Mucosa of rectum (tissue), 2 donors: Measurements from ENCODE around the gene FBXO31.

Experiments
- H3K27ac ChIP-seq, 2 donors: one replicate each; pipeline ENCODE4 v1.7.0; 2013; ENCODE audit warnings: inconsistent platforms in 2 of 2, low read depth in 2 of 2, low read length in 2 of 2
- H3K27me3 ChIP-seq, 2 donors: one replicate each; pipeline ENCODE4 v1.7.0; 2013; ENCODE audit warnings: low read length in 2 of 2; ENCODE audit not compliant: control insufficient read depth in 2 of 2, insufficient read depth in 2 of 2
- H3K36me3 ChIP-seq, 2 donors: one replicate each; pipeline ENCODE4 v1.7.0; 2013; ENCODE audit warnings: low read length in 2 of 2; ENCODE audit not compliant: control insufficient read depth in 2 of 2, insufficient read depth in 2 of 2
- H3K4me1 ChIP-seq, 2 donors: one replicate each; pipeline ENCODE4 v1.7.0; 2013; ENCODE audit warnings: low read length in 2 of 2, mild to moderate bottlenecking in 1 of 2; ENCODE audit not compliant: control insufficient read depth in 2 of 2, insufficient read depth in 2 of 2
- H3K4me3 ChIP-seq, 2 donors: one replicate each; pipeline ENCODE4 v1.7.0; 2013; ENCODE audit warnings: low read length in 2 of 2
- H3K9ac ChIP-seq, 2 donors: one replicate each; pipeline ENCODE4 v1.7.0; 2013; ENCODE audit warnings: low read length in 2 of 2, low read depth in 1 of 2, mild to moderate bottlenecking in 1 of 2
- H3K9me3 ChIP-seq, 2 donors: one replicate each; pipeline ENCODE4 v1.7.0; 2013; ENCODE audit warnings: low read length in 2 of 2; ENCODE audit not compliant: control insufficient read depth in 2 of 2
- donor health status: healthy.
- donor health status: Normal muscosa, but diverticular disease.

Gene FBXO31

DNA sequence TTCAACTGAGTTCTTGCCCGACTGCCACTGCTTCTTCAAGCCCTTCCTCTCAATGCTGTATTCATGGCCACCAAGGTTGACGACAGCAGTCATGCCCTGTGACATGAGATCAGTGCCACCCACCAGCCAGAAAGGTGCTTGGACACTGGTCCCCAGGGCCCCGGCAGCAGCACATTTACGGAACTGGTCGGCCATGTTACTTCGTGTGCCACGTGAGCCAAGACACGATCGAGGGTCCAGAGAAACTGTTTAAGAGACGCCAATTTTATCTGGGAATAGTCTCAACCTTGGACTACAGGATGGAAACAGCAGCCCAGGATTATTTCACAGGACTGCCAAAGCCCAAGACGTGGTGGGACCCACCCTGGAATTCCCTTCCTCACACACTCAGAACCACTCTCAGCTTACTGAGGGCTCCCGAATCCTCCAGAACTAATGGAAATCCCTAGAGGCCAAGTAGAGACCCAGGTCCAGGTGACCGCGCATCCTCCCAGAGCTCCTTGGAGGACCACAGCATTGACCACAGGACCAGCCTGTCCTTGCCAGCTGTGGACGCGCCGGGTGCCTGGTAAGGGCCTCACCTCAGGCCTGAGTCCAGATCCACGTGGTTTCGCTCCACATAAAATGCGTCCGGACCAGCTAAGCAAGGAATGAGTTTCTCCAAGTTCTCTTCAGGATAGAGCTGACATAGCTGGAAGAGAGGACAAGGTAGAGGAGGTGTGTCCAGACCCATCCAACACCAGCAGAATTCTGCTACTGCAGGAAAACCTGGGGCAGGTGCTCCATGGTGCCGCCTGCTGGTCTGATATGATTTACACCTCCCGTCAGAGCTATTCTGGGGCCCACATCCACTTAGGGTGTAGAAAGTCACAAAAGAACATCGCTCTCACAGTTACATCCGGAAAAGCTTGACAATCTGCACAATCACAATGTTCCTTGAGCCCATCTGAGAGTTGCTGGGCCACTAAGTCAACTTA is 36.7 kb upstream of the FBXO31 start:
- Histone ChIP-seq H3K4me1 (no peaks in the 10 kb centered on the region), H3K9ac (no peak overlapping the region), H3K36me3 (peaks cover 54 to 61% of the 10 kb centered on the region in 2 donors), H3K4me3 (no peak overlapping the region), H3K9me3 (no peaks in the 10 kb centered on the region), H3K27ac (no peak overlapping the region), H3K27me3 (no peaks in the 10 kb centered on the region)

DNA sequence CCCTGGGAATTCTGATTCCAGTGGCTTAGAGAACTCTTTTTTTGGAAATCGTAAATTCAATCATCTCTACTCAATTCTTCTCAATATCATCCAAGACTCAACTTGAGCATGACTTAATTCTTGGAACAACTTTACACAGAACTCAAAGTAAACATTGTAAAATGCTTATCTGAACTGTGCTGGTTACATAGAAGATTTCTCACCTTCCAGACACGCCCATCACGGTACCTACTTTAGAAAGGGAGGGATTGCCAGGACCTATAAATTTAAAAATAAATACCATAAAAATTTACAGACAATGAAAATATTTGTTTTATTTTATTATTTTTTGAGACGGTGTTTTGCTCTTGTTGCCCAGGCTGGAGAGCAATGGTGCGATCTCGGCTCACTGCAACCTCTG is 35.1 kb upstream of the FBXO31 start:
- Histone ChIP-seq H3K27me3 (no peaks in the 10 kb centered on the region), H3K27ac (no peak overlapping the region), H3K4me1 (no peaks in the 10 kb centered on the region), H3K4me3 (no peak overlapping the region), H3K36me3 (peaks cover 50 to 59% of the 10 kb centered on the region in 2 donors), H3K9ac (no peak overlapping the region), H3K9me3 (no peaks in the 10 kb centered on the region)

- H3K27me3 ChIP-seq, result no peaks in the 10 kb centered on the region
- no peak overlapping the region for H3K4me3 ChIP-seq
- no peaks in the 10 kb centered on the region for H3K9me3 ChIP-seq
- no peaks in the 10 kb centered on the region for H3K4me1 ChIP-seq
- no peak overlapping the region for H3K27ac ChIP-seq
- peaks cover 49 to 58% of the 10 kb centered on the region in 2 donors for H3K36me3 ChIP-seq
- H3K9ac ChIP-seq, result no peak overlapping the region
These were observed 34.6 kb upstream of the FBXO31 start for GRCh38 chr16:87418216-87418615.

DNA sequence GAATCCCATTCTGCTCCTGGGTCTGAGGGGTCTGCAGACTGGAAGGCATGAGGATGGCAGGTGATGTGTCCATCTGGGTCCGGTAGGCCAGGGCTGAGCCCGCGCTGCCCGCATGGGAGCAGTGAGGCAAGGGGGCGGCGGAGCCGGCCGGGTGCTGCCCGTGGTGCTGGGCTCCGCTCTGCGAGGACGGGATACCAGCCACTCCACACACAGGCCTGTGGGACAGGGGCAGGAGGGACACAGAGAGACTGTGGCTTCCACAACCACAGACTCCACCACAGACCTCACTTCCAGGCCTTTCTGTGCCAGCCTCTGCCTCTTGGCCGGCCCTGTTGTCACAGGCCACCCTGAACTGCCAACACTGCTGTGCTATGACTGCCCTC is 33.9 kb upstream of the FBXO31 start:
- Histone ChIP-seq H3K27ac (no peak overlapping the region), H3K36me3 (peaks cover 48 to 60% of the 10 kb centered on the region in 2 donors), H3K27me3 (no peaks in the 10 kb centered on the region), H3K9ac (no peak overlapping the region), H3K4me1 (no peaks in the 10 kb centered on the region), H3K9me3 (no peaks in the 10 kb centered on the region), H3K4me3 (no peak overlapping the region)

DNA sequence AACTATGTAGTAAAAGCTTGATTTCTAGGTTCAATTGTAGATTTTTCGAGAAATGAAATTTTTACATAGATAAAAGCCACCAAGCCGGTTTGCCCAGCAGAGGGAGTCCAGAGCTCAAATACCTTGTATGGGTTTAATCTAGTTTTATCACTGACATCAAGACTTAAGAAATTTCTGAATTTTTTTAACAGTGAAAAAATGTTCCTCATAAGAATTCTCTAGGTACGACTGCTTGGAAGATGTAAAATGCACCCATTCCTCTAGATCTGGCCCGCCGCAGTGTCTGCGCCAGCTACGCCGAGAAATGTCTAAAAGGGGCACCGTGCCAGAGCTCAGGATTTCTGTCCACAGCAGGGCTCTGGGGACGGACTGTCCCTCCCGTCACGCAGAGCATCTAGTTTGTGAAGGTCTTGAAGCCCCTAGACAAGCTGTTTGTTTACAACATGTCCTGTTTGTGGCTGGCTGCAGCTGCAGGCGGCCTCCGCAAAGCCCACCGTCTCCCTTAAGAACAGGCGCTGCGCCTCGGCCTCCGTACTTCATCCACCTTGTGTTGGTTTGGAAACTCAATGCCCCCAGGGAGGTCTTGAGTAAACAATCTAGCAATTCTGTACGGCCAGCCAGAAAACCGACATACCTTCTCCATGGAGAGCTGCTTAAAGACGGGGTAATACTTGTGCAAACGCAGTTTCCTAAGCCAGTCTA is 33.4 kb upstream of the FBXO31 start:
- H3K4me1 ChIP-seq, result no peaks in the 10 kb centered on the region
- H3K9ac ChIP-seq, result no peak overlapping the region
- H3K27me3 ChIP-seq, result no peaks in the 10 kb centered on the region
- H3K36me3 ChIP-seq, result peaks cover 51 to 62% of the 10 kb centered on the region in 2 donors
- no peak overlapping the region for H3K4me3 ChIP-seq
- H3K9me3 ChIP-seq, result no peaks in the 10 kb centered on the region
- no peak overlapping the region for H3K27ac ChIP-seq

- H3K36me3 ChIP-seq, result peaks cover 50 to 59% of the 10 kb centered on the region in 2 donors
These were observed 31.9 kb upstream of the FBXO31 start for GRCh38 chr16:87415441-87415840.

DNA sequence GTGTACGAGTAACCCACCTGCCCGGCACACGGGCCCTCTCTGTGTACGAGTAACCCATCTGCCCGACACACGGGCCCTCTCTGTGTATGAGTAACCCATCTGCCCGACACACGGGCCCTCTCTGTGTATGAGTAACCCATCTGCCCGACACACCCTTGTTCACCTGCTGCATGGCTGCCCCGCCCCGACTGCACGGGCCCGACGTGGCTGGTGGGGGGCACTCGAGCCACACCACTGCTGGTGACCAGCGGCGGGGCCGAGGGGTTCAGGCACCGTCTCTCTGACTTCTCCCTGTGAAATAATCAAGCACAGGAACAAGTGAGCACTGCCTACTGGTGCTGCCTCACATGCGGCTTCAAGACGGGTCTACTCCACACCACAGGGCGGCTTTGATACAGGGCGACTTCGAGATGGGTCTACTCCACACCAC is 30.7 kb upstream of the FBXO31 start:
- Histone ChIP-seq H3K36me3 (peaks cover 52 to 58% of the 10 kb centered on the region in 2 donors), H3K9ac (no peak overlapping the region), H3K4me3 (no peak overlapping the region), H3K9me3 (no peaks in the 10 kb centered on the region), H3K27me3 (no peaks in the 10 kb centered on the region), H3K4me1 (no peaks in the 10 kb centered on the region), H3K27ac (no peak overlapping the region)

More at GRCh38 chr16:87415441-87415840, 31.9 kb upstream of the FBXO31 start:
- Histone ChIP-seq H3K4me3 (no peak overlapping the region), H3K9ac (no peak overlapping the region), H3K27ac (no peak overlapping the region), H3K27me3 (no peaks in the 10 kb centered on the region), H3K4me1 (no peaks in the 10 kb centered on the region), H3K9me3 (no peaks in the 10 kb centered on the region)

DNA sequence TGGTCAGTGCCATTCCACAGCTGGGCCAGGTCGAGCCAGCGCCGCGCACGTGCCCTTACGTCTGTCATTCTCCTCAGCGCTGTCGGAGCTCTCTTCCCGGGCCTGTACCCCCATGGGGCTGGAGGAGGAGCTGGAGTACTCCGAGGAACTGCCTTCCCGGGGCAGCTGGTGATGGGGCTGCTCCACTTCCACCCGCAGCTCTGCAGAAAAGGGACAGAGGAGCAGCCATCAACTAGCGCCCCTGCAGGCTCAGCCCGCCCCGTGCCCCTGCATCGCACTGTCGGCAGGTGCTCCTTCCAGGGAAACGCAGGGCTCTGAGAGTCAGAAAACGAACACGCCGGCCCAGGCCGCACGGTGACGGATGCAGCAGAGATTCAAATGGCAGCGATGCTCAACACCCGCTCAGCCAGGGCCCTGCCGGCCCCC is 29.4 kb upstream of the FBXO31 start:
- peaks cover 51 to 52% of the 10 kb centered on the region in 2 donors for H3K36me3 ChIP-seq
- no peaks in the 10 kb centered on the region for H3K4me1 ChIP-seq

GRCh38 chr16:87412371-87412995 is 28.9 kb upstream of the FBXO31 start:
- Histone ChIP-seq H3K36me3 (peaks cover 49 to 52% of the 10 kb centered on the region in 2 donors), H3K4me1 (peaks cover 0 to 2% of the 10 kb centered on the region in 2 donors), H3K27ac (no peak overlapping the region), H3K27me3 (no peaks in the 10 kb centered on the region), H3K4me3 (no peak overlapping the region), H3K9me3 (no peaks in the 10 kb centered on the region), H3K9ac (no peak overlapping the region)

More for the DNA sequence above, 29.4 kb upstream of the FBXO31 start:
- Histone ChIP-seq H3K27me3 (no peaks in the 10 kb centered on the region), H3K9me3 (no peaks in the 10 kb centered on the region), H3K4me3 (no peak overlapping the region), H3K9ac (no peak overlapping the region), H3K27ac (no peak overlapping the region)
